DOHH2 (cell line): ENCODE measurements around the gene NFATC3.

Experiments used
- CTCF ChIP-seq: fragments of 200-600 bp; sonication (generic); IDR thresholded peaks from one replicate; pipeline ENCODE4 v1.5.1; 2014; ENCODE audit warnings: antibody characterized with exemption, mild to moderate bottlenecking, low read depth, low read length; ENCODE audit not compliant: poor library complexity, severe bottlenecking
- EZH2phosphoT487 ChIP-seq: fragments of 200-600 bp; sonication (generic); IDR thresholded peaks from 2 replicates; pipeline ENCODE4 v1.6.1; 2017; ENCODE audit warnings: borderline replicate concordance, mild to moderate bottlenecking, antibody characterized with exemption, low read length, moderate library complexity, mixed read lengths

DNA sequence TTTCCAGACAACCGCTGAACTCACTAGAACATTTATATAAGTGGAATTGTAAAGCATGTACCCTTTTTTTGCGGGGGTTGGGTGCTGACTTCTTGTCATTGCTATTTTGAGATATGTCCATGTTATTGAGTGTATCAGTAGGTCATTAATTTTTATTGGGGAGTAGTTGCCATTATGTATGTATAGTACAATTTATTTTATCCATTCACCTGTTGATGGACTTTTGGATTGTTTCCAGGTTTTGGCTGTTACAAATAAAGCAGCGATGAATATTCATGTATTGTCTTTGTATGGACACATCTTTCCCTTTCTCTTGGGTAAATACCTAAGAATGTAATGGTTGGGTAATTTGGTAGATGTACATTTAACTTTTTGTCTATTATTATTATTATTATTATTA is 12.7 kb downstream of the NFATC3 start:
- TF ChIP-seq CTCF (no peak), EZH2phosphoT487 (no peak)
